Brain microvascular endothelial cell (primary cell): Measurements from ENCODE around the gene DLX1.

Experiments used
- DNase-seq: peaks from one replicate; pipeline ENCODE4 v3.0.0-alpha.2; 2020
- H3K27ac ChIP-seq: fragments of 250-450 bp; sonication (Bioruptor Pico); 2 replicates; pipeline ENCODE4 v1.5.1; 2020; ENCODE audit warnings: mild to moderate bottlenecking, moderate library complexity
- H3K27me3 ChIP-seq: fragments of 250-450 bp; sonication (Bioruptor Pico); replicated peaks from 2 replicates; pipeline ENCODE4 v1.5.1; 2020; ENCODE audit warnings: mild to moderate bottlenecking
- H3K36me3 ChIP-seq: fragments of 250-450 bp; sonication (Bioruptor Pico); replicated peaks from 2 replicates; pipeline ENCODE4 v1.5.1; 2020; ENCODE audit warnings: mild to moderate bottlenecking
- H3K4me3 ChIP-seq: 2 replicates; pipeline ENCODE4 v1.5.1; 2011; ENCODE audit warnings: low read depth, mild to moderate bottlenecking, control low read depth, low read length, moderate library complexity
- CTCF ChIP-seq: IDR thresholded peaks from 2 replicates; pipeline ENCODE4 v1.5.1; 2011; ENCODE audit warnings: low read depth, mild to moderate bottlenecking, moderate library complexity, low read length, control low read depth, inconsistent platforms; ENCODE audit errors: missing control alignments
- in situ Hi-C: cut with HindIII; loops from 2 replicates; pipeline ENCODE4 v1.10.0; 2017; ENCODE audit warnings: low sequenced_read_pairs, low pct_ligation_motif_present

The DLX1 gene

DNA sequence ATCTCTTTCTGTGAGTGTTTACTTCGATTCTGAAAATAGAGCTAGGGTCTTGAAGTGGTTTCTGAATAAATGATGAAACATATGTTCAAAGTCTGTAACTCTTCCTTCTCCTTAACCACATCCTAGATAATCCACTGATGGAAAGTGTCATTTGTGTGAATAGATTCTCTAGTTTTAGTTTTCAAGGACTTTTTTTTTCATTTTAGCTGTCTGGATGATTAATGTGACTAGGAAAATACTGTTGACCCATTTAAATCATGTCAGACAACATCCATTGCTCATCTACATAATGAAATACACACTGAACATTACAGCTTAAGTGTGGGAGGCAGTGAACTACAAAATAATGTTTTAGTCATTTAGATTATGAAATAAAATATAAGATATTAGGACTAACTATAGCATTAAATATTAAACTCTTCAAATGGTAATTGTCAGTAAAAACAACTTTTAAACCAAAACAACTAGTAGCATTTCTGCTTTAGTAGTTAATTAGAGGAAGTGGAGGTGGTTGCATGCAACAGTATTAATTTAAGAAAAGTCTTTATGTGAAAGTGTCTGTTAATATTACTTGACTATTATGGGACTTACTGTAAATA is 39.1 kb upstream of the DLX1 start:
- no peak for TF ChIP-seq CTCF
- H3K4me3 ChIP-seq, result no peak overlapping the region
- H3K27ac ChIP-seq, result no peak overlapping the region
- in situ Hi-C loops, result no loop called here
- H3K27me3 ChIP-seq, result no peaks in the 10 kb centered on the region
- H3K36me3 ChIP-seq, result no peaks in the 10 kb centered on the region
- no peak for DNase-seq

DNA sequence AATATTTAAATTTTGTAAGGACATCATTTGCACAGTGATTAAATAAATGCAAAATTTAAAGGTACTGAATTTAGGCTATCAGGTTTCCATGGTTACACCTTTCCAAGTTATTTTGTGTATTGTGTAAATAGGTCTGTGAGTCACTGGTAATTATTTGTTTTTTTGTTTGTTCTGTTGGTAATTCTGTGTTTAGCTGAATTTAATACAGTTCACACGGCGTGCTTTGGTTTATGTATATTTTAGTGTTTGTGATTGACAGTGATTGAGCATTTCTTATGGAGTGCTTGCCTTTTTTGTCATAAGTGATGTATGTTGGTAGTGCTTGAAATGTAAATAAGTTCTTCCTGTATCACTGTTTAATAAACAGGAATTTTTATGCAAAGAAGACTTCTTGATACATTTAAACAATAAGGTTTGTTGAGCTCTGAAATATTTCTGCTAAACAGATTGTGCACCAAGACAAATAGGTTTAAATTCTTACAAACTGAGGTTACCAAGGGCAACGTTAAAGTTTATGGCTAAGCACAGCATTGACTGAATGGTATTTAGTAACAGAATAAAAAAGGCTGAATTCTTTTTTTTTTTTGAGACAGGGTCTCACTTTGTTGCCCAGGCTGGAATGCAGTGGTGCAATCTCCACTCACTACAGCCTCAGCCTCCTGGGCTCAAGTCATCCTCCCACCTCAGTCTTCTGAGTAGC is 38.3 kb upstream of the DLX1 start:
- H3K27ac ChIP-seq, result no peak overlapping the region
- H3K36me3 ChIP-seq, result no peaks in the 10 kb centered on the region
- no peak for TF ChIP-seq CTCF
- DNase-seq, result no peak
- H3K27me3 ChIP-seq, result no peaks in the 10 kb centered on the region
- no peak overlapping the region for H3K4me3 ChIP-seq
- in situ Hi-C loops, result no loop called here

DNA sequence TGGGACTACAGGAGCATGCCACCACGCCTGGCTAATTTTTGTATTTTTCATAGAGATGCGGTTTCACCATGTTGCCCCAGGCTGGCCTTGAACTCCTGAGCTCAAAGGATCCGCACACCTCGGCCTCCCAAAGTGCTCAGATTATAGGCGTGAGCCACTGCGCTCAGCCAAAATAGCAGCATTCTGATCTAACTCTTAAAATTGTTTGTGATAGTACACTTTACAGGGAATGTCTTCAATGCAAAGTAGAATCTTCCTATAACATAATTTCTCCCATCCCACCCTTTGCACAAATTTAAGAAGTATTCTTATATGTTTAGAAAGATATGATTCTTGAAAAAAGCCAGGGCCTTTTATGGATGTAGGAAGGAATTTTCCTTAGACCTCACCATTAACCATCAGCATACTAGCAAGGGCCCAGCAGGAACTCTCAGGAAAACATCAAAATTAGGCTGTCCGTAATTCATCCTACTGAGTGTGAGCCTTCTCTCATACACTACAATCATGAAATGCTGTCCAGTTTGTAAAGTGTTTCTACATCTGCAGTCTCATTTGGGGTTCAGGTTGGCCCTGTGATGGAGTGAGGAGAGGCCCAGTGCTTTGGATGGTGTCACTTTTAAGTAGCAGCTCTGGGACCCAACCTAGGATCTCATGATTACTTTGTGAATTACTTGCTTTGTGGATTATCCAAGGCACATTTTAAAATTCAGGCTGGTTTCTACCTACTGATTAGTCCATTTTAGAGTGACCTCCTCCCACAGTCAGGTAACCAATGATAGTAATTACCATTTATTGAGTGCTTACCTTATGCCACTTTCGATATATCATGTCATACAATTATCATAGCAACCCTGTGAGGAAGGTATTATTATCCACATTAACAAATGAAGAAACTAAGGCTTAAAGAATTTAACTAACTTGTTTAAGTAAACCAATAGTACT is 37.5 kb upstream of the DLX1 start:
- H3K27ac ChIP-seq, result no peak overlapping the region
- no peak for DNase-seq
- no peaks in the 10 kb centered on the region for H3K36me3 ChIP-seq
- TF ChIP-seq CTCF, result no peak
- no peak overlapping the region for H3K4me3 ChIP-seq
- no peaks in the 10 kb centered on the region for H3K27me3 ChIP-seq
- in situ Hi-C loops, result no loop called here

GRCh38 chr2:172048508-172049503 is 36.5 kb upstream of the DLX1 start:
- H3K27ac ChIP-seq, result no peak overlapping the region
- DNase-seq, result no peak
- in situ Hi-C loops, result no loop called here
- H3K36me3 ChIP-seq, result no peaks in the 10 kb centered on the region
- no peak for TF ChIP-seq CTCF
- H3K4me3 ChIP-seq, result no peak overlapping the region
- no peaks in the 10 kb centered on the region for H3K27me3 ChIP-seq

- H3K27ac ChIP-seq, result no peak overlapping the region
- in situ Hi-C loops, result no loop called here
- no peaks in the 10 kb centered on the region for H3K36me3 ChIP-seq
- H3K4me3 ChIP-seq, result no peak overlapping the region
- no peaks in the 10 kb centered on the region for H3K27me3 ChIP-seq
- no peak for DNase-seq
- TF ChIP-seq CTCF, result no peak
Observed at GRCh38 chr2:172049567-172050120, 35.7 kb upstream of the DLX1 start.
